Fibroblast of peridontal ligament (primary cell): Measurements from ENCODE around the gene TP53TG5.
"Not testable (repeated sequence)": the region's sequence is repeated elsewhere in the genome, so short reads cannot be mapped to it uniquely, and the experiment has no call there.

Experiments used
- DNase-seq: peaks from one replicate; pipeline ENCODE4 v3.0.0-alpha.2; 2010; ENCODE audit errors: extremely low read depth

Gene TP53TG5

DNA sequence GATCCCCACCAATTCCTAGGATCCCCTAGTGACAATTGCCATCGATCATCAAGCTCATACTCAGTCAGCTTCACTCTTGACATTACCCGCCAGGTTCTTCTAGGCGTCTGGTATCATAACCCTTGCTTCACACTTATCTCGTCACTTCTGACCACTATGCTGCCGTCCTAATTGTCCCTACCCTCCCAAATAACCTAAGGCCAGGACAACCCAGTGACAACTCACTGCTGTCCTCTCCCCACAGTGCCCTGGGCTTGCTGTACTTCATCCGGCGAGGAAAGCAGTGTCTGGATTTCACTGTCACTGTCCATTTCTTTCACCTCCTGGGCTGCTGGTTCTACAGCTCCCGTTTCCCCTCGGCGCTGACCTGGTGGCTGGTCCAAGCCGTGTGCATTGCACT, 11.5 kb downstream of the TP53TG5 start:
- no peak for DNase-seq

DNA sequence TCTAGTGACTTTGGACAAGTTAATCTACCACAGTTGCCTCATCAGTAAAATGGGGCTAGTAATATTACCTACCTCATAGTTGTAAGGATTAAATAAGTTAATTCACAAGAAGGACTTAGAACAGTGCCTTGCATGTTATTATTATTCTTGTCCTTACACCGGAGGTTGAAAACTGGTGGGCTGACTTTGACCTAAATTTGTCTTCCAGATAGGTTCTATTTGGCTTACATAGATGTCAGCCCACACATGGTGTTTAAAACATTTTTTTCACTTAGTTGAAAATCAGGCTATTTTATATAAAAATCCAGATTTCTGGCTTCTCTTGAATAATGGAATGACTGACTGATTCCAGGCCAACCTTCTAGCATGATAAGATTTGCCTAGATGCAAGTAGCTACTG, 11.9 kb downstream of the TP53TG5 start:
- DNase-seq = no peak

DNA sequence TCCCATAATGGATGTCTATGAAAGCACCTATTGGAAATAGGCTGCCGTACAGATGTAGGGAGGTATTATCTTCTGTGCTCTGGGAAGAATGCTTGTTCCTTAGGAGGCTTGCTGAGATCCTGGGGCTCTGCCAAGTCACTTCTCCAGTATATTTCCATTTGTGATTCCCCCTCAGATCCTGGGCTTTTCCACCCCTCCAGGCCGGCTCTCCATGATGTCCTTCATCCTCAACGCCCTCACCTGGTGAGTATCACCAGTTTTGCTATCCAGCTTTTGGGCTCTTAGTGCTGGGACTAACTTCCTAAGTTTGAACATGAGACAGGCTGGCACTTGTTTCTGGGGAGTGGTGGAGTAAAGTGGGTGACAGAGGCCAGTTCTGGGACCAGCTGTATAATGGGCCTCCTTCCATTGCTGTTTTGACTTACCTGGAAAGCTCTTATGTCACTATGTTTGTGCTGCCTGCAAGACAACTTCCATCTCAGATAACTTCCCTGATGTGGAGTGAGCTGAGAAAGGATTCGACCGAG, 12.6 kb downstream of the TP53TG5 start:
- no peak for DNase-seq

DNA sequence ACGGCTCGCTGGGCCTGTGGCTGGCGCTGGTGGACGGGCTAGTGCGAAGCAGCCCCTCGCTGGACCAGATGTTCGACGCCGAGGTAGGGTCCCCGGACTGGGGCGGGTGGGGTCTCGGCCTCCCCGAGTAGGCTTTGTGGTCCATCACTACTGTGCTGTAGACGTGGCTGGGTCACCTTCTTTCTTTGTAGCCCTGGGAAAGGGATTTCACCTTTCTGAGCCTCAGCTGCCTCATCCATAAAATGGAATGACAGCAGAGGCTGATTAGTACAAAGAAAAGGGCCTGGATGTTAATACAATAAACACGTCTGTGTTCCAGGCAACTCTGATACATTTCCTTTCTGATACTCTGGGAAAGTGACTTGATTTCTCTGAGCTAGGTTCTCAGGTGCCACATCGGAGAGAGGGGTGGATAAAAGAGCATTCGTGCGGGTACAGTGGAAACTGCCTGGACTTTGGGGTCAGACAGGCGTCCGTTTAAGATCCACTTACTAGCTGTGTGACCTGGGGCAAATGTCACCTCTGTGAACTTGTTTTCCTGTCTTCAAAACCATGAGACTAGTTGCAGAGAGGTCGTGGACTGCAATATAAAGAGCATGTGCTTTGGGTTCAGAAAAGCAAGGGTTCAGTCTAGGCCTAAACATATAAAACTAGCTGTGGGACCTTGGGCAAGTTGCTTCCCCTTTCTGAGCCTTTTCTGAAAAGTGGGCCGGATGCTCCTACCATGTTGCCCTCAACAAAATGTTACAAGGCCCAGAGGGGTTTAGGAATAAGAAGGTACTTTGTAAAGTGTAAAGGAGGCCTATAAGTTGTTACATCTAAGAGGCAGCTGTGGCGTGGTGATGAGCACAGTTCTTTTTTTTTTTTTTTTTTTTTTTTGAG, 14.3 kb downstream of the TP53TG5 start:
- DNase-seq = no peak

DNA sequence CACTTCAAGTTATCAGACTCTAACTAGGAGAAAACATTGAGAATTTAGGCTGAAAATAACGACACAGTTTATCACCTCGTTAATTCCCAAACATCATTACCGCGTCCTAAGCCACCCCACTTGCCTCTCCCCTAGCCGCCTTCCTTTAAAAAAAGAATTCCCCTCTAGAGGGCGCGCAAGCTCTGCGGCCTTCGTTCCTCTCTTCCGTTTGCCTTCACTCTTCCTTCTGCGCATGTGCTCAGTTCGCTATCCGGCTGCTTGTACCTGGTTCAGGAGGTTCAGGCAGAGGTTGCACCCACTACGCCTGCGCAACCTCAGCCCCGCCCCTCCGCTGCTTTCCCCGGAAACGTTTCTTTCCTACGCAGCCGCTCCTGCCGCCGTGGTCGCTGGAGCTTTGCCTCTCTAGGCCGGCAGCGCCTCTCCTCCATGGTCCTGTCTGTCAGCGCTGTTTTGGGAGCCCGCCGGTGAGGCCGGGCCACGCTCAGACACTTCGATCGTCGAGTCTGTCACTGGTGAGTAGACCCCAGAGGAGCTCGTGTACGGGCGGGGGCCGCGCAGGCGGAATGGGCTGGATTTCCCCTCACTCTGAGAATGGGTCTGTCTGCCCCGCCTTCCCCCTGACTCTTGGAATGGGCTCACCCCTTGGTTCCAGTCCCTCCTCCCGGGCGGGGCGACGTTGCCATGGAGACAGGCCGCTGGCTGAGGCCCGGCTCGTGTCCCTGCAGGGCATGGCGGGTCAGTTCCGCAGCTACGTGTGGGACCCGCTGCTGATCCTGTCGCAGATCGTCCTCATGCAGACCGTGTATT, 15.1 kb downstream of the TP53TG5 start, which contains the start of gene SYS1:
SYS1 (plus strand) TSS at position 353 of the 807 bp plus-strand sequence; CDS start at position 729, 376 bp downstream.
- DNase-seq = peak; percentile 99

DNA sequence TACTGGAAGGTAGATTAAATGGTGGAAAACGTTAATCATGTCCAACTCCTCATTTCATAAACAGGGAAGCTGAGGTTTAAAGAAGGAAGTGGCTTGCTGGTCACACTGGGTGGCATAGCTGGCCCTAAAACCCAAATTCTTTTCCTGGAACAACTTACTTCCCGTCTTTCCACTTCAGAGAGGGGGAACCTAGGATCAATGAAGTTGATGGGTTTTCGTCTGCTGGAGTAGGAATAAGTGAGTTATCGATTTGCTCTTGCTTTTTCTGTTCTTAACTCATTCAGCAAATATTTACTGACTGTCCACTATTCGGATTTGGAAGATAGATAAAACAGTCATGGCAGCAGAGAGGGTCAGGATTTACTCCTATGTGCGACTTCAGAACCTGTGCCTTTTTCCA, 16.3 kb downstream of the TP53TG5 start:
- DNase-seq = no peak

DNA sequence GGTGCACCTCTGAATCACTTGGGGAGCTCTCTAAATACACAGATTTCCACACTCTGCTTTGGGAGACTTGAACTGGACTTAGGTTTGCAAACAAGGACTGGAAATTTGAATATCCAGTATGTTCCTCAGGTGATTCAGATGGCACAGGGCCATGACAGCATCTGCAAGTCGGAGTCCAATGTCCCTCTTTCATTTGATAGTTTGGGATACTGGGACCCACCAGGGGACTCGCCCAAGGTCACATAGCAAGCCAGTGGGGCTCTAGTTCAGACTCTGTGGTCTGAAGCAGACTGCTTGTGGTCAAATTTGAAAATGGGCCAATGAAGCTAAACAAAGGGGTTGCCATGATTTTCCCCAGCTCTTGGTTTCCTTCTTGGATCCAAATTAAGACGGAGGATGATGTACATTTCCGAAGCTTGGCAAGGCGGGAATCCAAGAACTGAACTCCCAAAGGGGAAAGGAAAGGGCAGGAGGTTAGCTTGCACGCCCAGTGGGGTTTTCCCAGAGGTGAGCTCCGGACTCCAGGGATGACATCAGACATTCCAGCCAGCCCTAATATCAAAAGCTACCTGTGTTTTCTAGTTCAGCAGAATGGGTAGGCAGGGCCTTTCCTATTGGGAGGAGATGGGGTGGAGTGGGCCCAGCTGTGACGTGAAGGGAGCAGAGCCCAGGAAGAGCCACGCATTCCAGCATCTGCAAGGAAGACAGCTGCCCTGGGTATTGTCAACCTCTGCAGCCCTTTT, 18.5 kb downstream of the TP53TG5 start:
- DNase-seq = peak; percentile 88

DNA sequence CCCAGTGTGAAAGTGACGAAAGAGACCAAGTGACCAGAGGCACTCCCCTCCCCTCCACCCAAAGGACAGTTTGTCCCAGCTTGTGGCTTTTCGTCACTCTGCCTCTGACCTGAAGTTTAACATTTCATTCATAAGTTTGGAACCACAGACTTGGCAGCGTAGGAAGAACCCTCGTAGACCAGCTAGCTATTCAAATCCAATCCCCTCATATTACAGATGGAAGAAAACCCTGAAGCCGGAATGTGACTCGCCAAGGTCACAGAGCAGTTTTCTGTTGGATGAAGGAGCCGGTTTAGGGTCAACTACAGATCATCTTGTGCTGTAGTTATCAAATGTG, 19.1 kb downstream of the TP53TG5 start:
- peak; percentile 62 for DNase-seq

DNA sequence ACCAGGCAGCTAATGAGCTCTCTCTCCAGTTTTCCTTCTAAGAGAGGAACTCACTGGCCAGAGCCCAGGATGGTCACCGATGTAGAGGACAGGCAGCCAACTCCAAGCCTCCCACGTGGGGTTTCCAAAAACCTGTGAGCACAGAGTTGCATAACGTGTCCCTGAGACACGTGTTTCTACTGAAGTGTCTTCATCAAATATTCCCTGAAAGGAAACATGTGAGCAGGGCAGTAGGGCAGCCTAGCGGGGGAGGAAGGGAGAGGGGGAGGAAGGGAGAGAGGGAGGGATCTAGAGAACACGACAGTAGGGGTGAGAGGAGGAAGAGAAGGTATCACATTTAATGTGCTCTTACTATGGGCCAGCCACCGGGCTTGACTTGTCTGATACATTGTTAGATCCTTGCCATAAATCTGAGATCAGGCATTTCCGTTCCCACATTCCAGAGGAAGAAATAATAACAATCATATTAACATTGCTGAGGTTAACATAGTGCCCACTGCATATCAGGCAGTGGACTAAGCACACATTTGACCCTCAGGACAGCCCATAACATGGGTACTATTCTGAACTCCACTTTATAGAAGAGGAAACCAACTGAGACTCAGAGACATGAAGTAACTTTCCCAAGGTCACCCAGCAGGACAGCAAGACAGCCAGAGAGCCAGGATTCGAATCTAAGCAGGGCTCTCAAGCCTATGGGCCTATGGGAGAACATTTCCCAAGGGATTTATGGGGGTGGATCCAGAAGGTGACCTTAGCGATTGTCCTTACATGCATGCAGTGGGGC, 19.6 kb downstream of the TP53TG5 start:
- DNase-seq = peak; percentile 65

DNA sequence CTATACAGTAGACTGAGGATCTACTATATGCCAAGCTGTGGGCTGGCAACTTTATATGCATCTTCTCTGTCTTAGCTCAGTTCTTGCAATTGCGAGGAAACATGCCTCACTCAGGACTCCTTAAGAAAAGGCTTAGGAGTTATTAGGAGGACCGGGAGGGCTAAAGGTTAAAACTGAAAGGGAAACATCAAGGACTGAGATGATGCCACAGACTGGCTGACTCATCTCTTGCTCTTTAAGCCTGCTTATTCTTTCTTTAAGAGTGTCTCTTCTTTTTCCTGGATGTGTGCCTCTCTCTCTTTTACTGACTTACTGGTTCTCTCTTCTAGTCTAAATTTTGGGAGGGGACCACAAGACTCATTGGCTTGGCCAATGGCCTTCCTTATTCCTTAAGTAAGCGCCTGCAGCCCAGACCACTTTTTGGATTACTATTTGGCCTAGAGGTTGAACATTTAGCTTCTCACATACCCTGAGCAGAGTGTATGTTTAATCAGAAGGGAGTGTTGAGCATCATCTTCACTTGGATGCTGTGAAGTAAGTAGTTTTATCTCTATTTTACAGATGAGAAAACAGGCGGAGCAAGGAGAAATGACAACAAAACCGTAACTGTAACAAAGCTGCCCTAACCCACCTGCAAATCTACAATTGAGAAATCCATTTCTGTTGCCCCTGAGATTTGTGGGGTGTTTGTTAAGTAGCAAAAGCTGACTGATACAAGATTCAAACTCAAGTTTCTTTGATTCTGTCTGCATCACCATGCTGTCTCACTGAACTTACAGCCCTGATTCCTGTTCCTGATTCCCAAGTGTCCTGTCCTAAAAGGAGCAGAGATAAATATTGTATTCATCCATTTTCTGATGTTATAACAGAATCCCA, 22.7 kb downstream of the TP53TG5 start:
- DNase-seq = peak; percentile 82

DNA sequence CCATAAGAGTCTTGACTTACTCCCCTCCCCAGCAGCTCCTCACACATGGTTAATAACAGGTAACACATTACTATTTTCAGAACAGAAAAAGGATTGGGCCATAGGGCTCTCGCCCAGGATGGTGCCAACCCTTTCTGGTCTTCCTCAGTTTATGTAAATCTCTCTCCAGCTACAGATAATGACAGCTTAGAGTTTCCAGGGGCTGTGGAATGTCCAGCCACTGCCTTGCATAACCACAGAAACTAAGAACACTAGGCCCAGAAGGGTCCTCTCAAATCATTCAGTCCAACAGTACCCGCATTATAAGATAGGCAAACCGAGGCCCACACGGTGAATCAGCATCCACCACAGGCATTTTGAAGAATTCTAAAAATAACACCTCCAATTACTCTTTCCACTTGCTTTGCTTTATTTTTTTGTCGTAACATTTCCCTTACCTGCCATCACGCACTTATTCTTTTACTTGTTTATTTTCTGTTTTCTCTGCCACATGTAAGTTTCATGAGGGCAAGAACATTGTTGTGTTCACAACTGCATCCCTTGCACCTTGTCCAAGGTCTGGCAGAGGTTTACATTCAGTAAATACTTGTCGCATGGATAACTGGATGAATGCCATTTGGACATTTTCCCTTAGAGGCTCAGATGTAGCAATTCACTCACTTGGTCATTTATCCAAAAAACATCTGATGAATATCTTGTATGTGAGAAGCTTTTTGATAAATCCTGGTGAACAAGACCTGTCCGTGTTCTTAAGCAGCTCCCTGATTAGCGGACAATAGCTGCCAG, 23.5 kb downstream of the TP53TG5 start:
- no peak for DNase-seq

DNA sequence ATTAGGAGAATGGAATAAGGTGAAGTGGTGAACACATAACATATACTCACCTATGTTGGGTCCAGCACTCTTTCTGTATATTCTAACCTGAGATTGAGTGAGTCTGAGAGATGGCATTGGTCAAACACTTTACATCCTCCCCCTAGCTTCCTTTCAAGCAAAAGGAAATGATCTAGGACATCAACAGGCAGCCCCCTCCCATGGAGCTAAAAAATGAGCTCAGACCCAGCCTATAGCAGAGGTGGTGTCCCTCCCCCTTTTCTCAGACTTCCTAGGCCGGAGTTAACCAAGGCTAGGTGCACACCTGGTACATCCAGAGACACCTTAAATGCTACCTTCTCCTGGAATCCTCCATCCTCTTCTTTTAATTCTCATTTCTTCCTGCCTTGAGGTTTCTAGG, 24.4 kb downstream of the TP53TG5 start:
- no peak for DNase-seq

DNA sequence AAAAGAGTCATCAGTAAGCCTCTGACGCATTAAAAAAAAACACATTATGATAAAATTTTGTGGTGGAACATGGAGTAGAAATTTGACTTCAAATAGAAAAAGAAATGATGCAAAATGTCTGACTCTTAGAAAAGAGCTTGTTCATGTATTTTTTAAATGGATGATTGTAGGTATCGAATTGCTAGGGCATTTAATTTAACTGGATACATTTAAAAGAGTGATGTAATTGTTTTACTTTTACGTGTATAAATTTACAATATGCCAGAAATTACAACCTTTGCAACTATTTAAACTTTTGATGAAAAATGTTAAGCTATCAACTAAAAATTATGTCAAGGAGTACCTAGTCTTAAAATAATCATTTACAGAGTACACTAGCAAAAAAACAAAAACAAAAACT, 25.4 kb downstream of the TP53TG5 start:
- no peak for DNase-seq

DNA sequence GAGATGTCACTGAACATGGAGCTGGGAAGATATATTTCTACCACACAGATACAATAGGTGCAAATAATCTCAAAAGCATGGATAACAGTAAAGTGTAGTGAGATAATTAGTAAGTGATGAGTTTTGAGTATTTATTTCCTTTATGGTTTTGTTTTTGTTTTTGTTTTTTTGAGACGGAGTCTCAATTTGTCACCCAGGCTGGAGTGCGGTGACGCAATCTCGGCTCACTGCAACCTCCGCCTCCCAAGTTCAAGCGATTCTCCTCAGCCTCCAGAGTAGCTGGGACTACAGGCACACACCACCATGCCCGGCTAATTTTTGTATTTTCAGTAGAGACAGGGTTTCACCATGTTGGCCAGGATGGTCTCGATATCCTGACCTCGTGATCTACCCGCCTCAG, 27.3 kb downstream of the TP53TG5 start:
- DNase-seq = not testable (repeated sequence)

DNA sequence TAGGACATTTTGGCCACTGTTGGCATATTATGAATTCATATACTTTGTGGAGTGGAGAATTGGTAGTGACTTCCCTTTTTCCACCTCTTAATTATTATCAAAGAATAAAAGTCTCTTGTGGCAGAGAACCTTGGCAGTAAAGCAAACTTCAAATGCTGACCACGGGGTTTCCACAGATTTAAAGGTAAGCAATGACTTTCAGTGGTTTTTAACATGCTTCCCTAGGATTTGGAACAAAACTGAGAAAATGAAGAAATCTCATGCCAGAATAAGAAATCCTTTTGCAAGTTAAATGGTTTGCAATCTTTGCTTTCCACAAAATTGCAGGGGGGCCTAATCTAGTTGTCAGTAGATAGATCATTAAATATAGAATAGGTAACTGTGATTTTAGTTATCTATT, 27.9 kb downstream of the TP53TG5 start:
- DNase-seq = peak; percentile 54

DNA sequence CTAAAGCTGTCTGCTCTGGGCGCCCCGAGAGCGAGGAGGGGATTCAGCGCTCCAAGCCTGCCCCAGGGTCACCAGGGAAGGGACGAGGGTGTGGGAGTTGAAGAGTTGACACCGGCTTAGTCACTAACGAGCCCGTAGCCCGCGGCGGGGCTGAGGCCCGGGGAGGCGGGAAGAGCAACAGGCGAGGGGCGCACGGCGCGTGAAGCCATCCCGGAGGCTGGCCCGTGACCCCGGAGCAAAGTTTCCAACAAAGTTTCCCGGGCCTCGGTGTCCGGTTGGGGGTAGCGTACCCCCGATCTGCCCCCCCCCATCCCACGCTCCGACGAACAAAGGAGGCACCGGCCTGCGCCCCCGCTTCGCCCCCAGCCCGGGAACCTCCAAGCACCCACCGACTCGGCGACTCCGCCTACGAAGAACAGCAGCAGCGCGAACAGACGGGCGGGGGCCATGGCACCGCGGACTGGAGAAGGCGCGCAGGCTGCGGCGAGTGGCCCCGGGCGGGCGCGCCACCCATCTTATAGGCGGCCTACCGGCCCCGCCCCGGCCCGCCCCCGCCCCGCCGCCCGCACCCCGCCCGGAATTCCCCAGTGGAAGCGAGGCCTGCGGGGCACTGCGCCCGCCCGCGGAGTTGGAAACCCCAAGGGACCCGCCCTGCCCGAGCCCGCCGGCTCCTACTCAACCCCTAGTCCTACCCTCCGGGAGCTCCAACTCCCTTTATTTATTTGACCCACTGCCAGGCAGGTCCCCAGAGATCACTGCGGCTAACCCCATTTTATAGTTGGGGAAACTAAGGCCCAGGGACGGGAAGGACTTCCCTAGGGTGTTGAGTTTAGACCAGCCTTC, 30.0 kb downstream of the TP53TG5 start, which contains the start of gene SDC4:
SDC4 (minus strand) TSS at position 489 of the 843 bp plus-strand sequence; CDS start at position 449, 40 bp downstream.
- DNase-seq = peak; percentile 49

DNA sequence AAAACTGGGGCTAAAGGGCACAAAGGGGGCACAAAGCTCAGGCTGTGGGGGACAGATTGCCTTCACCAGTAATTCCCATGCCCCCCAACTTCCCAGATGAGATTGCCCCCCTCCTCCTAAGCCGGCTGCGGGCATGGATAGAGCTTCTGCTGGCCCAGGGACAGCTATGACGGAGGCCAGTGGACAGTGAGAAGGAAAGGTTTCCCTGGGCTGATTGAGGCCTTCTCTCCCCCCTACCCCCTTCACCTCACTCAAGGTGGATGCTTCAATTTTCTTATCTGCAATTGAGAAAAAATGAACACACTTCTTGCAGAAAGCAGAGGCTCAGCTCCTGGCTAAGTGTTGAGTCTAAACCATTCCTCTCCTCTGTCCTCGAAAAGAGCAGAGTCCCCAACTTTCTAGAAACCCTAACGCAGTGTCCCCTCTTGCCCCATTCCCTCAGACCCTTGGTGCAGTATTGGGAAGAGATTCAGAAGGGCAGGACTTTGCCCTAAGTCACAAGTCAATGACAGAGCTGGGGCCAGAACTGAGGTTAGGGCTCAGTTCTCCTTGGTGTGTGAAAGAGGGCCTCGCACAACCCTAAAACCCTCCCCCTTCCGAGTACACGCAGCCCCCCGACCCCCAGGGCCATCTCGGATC, 30.7 kb downstream of the TP53TG5 start:
- DNase-seq = no peak

DNA sequence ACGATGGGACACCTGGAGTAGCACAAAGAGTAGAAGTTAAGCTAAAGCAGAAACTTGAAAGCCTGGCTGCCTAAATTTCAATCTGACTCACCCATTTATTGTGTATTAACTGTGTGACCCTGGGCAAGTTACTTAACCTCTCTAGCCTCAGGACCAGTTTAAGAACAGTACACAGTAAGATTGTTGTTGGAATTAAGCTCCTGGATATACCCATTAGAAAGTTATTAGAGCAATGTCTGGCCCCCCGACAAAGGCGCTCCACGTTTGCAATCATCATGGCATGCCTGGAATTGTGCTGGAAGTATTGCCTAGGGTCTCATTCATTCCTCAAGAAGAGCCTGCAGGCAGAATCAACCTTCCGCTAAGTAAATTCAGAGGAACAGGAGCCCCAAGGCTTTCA, 31.3 kb downstream of the TP53TG5 start:
- no peak for DNase-seq
